DMS153 (cell line): ENCODE measurements around the gene SERINC1.
"Not testable (repeated sequence)": the region's sequence is repeated elsewhere in the genome, so short reads cannot be mapped to it uniquely, and the experiment has no call there.

Experiments used
- DNase-seq: peaks from one replicate; lab custom pipeline; 2025; lab: John Stamatoyannopoulos, UW

SERINC1 gene

DNA sequence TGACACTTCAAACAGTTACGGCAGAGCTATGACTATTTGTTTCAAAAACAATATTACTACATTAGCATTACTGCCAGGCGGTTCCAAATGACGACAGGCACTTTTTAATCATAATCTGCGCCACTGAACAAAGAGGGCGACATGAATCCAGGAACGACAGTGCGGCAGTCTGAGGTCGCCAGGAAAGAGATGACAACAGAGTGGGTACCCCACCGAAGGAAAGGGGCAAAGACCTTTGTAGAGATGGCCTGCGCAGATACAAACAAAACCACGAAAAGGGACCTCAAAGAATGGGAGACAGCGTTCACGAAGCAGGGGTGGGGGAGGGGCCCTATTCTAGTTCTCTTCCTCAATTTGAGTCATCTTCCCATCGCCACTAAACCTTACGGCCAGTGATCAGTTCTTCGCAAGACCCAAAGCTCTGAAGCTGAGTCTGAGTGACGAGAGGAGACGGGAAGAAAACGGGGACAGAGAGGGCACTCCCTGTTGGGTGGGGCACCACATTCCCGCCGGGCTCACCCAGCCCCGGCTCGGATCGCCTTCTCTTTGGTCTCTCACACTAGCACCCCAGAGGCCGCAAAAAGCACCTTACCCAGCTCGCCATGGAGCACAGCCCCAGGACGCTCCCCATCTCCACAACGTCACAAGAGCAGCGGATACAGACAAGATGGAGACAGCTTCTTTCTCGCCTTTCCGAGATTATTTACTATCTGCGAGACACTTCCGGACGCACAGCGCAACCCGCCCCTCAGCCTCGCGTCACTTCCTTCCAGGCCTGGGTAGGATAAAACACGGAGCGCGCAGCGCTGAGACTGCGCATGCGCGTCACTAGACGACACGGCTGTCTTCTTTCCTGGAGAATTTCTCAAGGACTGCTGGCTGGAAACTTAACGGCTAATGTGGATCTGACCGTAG, at the start of gene SERINC1:
Gene SERINC1 (minus strand): TSS at position 701 of the 915 bp plus-strand sequence. CDS start 70 bp downstream, at position 631.
- DNase-seq = peak; percentile 82

DNA sequence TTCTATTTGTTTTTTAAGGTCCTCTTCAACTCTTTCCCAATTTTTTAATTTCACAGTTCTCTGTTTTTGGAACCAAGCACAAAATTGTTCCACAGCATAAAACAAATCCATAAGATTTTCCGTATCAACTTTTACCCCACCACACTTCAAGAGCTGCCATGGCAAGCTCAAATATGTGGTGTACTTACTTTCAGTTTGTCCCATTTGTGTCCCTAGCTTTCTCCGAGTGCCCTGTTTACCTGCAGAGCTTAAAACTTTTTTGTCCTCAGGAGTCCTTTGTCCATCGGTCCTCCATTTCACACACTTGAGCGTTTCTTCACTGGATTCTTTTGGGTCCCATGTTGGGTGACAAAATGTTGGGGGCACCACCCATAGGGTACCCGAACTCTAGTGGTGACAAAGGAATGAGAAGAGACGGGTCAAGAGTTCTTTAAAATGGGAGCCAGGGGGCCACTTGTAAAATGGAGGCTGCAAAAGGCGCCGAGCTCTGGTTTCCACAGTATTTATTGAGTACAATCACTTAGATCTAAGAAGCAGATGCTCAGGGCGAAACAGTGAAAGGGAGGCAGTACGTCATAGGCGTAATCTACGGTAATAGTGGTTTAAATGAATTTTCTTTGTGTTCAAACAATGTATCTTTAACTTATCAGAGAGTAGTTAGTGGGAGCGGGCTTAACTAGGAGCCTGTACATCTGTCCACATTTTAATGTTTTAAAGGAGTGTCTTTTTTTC, 39.8 kb upstream of the SERINC1 start:
- no peak for DNase-seq

DNA sequence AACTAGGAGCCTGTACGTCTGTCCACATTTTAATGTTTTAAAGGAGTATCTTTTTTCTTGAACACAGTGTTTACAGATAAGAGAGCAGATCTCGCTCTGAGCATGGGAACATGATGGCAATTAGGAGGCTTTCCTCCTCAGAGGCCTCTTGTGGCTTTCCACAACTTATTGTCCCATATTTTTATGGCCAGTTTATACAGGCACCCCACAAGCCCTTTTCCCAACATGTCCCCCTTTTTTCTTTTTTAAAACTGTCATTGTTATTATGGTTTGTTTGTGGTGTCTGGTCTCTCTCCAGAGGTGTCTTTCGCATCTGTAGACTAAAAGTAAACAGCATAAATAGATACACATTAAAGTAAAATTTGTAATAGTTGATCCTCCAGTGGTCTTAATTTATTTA, 33.6 kb upstream of the SERINC1 start:
- not testable (repeated sequence) for DNase-seq

DNA sequence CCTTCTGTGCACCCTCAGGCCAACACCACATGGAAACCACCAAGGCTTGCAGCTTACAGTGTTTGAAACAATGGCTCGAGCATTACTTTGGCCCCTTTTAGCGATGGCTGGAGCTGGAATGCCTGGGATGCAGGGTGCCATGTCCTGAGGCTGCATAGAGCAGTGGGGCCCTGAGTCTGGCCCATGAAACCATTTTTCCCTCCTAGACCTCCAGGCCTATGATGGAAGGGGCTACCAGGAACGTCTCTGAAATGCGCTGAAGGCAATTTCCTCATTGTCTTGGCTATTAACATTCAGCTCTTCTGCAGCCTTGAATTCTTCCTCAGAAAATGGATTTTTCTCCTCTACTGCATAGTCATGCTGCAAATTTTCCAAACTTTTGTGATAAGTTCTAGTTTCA, 29.9 kb upstream of the SERINC1 start:
- no peak for DNase-seq

DNA sequence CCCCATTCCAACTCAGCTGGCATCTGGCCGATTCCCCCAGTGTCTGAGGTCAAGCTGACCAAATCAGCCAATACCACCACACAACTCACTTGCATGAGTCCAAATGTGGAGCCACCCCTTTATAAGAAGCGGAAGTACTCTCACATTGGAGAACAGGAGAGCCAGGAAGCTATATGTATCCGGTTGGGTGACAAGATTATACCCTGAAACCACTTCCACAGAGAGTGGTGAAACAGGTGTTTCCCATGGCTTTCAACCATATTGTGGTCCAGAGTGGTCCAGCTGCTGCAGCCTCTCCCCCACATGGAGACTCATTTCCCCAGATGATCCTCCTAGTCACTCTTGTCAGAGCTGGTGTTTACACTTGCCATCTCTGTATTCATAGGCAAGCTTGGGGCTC, 24.0 kb upstream of the SERINC1 start:
- no peak for DNase-seq

DNA sequence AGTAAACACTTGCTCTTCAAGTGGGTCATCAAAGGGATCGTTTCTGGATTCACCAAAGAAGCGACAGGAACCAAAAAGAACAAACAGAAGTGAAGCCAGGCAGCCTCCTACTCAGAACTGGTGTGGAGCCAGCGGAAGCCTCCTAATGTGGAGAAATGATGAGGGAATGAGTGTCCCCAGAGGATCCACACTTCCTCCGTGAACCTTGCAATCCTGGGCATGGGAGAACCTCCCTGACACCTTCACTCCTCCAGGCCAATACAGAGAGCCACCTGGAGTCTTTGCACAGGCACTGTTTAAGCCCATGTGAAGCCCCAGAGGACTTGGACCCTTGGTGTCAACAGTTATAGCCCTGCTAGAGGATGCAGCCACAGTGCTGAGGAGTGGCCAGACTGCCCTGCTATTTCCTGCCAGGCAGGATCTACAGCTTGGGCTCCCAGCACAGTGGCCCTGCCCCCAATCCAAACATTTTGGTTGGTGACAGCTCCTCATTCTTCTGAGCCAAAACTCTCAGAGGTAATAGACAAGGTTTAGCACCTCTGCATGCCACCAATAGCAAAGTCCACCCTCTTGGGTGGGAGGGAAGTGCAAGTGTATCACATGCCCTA, 23.2 kb upstream of the SERINC1 start:
- DNase-seq = peak; percentile 2

DNA sequence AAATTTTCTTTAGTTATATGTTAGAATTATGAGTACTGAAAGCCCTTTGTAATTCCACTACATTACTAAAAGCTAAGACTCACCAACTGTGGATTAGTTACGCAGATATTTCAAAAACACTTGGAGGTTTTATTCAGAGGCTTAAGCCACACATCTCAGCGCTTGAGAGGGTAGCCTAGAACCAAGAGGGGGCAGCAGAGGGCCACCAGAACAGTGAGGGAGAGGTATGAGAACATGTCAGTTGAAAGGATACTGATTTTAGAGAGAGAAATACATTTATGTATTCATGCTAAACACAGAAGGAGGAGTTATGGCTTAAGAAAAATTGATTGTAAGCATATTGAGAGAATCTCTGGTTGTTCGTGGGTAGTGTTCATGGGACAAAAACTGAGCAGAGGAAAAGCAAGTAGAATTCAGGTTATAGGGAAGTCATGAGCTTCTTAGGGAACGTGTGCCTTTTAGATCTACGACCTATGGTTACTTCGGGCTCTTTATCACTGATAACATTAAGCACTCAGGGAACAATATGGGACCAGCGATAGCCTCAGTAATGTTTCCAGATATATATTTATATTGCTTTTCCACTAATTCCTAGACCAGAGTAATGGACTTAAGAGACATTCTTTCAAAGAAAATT, 20.4 kb upstream of the SERINC1 start:
- peak; percentile 58 for DNase-seq

DNA sequence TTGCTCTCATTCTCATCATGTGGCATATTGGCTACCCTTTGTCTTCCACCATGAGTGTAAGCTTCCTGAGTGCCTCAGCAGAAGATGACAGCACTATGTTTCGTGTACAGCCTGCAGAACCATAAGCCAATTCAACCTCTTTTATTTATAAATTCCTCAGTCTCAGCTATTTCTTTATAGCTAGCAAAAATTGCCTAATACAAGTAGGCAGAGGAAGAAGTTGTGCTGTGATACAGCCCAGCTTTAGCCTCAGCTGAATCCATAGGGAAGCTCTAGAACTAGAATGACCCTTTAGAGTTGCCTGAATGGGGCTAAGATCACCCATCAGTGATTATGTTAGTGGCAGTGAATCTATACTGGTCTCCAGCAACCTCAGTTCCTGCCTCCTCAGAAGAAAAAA, 19.0 kb upstream of the SERINC1 start:
- no peak for DNase-seq

DNA sequence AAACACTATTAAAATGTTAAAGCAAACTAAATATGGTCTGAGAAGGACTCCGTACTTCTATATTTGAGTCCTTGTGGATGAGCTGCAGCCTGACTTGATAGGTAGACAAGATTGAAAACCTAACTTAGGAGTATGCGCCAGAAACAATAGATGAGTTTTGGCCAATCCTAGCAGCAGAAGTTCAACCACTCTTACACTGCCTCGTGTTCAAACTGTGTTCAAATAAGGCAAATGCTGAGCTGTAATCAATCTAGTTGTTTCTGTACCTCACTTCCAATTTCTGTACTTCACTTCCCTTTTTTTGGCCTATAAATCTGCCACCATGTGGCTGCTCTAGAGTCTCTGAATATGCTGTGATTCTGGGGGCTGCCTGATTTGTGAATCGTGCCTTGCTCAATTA, 13.2 kb upstream of the SERINC1 start:
- no peak for DNase-seq

DNA sequence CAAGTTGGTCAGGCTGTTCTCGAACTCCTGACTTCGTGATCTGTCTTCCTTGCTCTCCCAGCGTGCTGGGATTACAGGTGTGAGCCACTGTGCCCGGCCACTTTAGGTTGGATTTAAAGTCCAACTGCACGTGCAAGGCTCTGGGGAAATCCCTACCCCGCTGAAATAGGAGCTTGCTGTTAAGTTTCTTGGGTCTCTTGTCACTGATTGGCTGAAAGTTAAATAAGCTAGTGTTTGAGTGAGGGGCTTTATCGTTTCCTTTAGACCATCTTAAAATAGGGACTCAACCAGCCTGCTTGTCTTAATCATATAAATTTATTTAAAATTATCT, 11.1 kb upstream of the SERINC1 start:
- DNase-seq = no peak

DNA sequence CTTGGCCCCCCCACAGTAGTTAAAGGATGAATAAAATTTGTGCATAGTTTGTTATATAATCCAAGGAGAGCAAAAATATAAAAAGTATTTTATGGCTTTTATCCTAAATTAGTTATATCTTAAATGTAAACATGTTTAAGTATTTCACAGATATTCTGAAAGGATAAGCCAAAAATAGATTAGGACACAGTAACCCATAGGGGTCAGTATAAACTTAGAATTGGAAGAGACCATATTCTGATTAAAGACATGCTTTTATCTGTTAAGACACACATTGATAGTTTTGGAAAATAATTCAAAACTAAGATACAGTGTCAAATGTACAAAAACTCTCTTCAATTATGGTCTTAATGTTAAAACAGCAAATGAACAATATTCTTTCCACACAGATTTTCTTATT, 4.5 kb upstream of the SERINC1 start:
- DNase-seq = no peak

DNA sequence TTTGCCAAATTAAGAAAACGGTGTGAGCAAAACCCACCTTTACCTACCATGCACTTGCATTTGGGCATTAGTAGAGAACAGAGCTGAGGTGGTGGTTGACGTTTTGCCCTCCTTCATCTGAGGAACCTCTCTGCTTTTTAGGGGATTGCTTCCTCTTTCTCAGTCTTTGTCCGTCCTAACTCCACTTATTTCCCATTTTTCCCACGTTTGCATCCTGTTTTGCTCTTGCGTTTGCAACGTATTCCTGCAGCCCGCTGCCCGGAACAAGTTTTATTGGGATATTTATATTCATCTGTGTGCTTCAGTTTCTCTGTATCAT, 374 bp upstream of the SERINC1 start:
- DNase-seq = no peak

DNA sequence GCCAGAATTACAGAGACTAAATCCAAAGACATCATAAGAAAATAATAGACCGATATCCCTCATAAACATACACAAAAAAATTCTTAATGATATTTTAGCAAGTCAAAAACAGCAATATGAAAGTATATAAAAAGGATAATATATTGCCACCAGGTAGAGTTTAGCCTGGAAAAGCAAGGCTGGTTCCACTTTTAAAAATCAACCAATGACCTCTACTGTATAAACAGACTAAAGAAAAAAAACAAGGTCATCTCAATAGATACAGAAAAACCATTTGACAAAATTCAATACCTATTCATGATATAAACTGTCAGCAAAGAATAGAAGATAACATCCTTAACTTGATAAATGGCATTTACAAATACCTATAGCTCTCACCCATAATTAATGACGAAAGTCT, 9.7 kb downstream of the SERINC1 start:
- no peak for DNase-seq

DNA sequence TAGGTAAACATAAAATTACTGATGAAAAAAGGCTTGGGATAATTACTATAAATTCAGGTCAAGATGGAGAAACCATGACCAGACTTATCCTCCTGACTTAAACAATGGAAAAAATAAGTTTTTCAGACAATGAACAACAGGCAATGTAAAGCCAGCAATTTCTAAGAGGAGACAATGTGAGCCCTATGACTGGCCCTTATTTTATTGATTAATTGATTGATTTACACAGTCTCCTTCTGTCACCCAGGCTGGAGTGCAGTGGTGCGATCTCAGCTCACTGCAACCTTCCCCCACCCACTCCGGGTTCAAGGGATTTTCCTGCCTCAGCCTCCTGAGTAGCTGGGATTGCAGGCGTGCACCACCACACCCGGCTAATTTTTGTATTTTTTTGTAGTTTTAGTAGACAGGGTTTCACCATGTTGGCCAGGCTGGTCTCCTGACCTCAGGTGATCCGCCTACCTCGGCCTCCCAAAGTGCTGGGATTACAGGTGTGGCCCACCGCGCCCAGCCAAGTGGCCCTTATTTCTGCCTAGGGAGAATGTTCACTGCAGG, 11.7 kb downstream of the SERINC1 start:
- DNase-seq = not testable (repeated sequence)

DNA sequence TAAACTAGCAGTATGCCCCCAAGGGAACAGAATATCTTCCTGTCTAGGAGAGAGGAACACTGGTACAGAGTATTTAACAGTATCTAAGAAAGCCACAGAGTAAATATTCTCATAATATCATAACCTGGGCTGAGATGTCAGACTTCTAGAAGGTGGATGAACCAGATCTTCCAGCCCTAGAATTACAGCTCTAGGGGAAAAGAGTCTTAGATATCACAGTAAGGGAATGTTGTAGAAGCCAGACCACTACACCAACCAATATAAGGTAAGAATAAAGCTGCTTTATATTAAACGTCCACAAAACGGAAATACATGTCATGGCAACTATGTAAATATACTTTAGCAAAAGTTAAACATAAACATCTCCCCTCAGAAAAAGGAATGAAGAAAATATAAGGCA, 12.4 kb downstream of the SERINC1 start:
- no peak for DNase-seq

DNA sequence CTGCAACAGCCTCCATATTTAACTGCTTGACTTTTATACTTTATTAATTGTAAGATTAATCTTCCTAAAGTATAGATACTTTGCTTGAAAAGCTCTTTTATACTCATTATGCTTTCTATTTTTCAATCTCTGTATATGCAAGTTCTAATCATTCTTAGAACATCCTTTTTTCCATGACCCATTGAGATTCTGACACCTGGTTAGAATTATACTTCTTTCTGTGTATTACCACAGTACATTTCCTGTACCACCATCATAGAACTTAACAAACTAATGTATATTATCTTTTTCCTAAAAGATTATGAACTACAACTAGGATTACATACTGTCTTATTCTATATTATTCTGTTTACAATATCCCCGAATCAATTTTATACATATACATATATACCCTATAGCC, 13.5 kb downstream of the SERINC1 start:
- DNase-seq = no peak

DNA sequence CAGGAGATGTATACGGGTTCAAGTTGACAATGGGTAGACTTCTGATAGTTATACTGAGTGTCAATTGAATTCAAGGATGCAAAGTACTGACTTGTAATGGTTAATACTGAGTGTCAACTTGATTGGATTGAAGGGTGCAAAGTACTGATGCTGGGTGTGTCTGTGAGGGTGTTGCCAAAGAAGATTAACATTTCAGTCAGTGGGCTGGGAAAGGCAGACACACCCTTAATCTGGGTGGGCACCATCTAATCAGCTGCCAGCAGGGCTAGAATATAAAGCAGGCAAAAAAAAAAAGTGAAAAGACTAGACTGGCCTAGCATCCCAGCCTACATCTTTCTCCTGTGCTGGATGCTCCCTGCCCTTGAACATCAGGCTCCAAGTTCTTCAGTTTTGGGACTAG, 16.5 kb downstream of the SERINC1 start:
- DNase-seq = not testable (repeated sequence)

DNA sequence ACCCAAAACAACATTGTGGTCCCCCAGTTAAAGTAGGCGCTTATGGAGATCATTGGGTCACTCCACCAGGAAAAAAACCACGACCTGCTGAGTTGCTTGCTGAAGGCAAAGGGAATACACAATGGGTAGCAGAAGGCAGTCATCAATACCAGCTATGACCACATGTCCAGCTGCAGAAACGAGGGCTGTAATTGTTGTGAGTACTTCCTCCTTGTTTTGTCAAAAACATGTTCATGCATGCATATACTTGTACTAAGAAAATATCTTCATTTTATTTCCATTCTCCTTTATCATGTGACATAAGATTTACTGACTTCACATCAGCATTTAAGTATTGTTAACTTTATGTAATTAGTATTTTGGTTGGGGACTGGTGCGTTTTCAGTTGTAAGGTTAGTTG, 16.9 kb downstream of the SERINC1 start:
- DNase-seq = no peak

DNA sequence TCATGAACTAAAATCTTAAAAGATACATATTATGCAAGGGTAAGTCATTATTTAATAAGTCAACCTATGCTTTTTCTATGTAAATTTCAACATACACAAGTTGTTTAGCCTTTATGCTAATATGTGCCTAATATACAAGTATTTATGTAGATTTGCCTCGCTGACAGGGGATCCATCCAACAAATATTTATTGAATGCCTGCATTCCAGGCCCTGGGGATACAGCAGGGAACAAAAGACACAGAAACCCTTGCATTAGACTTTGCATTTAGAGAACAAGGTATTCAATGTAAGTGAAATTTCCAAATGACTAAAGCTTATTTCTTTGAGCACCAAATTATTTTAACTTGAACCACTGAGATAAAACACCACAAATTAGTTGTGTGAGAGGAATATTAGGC, 19.1 kb downstream of the SERINC1 start:
- no peak for DNase-seq

DNA sequence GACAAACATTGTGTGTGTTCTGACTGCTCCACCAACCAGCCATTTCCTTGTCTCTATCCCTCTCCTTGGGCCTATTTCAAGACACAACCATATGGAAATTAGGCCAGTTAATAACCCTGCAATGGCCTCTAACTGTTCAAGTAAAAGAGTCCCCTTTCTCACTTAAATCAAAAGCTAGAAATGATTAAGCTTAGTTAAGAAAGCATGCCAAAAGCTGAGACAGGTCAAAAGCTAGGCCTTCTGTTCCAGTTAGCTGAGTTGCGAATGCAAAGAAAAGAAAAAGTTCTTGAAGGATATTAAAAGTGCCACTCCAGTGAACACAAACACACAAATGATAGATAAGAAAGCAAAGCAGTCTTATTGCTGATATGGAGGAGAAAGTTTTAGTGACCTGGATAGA, 22.5 kb downstream of the SERINC1 start:
- DNase-seq = no peak

DNA sequence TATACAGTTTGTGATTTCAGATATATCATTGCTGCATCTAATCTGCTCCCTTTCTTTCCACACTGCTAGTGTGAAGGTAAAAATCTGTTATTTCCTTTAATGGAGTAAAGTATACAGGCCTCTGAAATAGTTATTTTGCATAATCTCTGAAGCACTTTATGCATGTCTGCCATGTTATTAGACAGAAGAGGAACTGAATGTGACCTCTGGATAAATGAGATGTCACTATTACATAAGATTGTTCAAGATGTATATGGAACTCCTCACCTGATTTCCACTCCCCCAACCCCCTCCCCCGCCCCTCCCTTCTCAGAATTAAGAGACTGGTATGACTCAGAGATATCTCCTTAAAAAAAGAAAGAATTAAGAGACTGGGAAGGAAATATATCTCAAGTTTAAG, 26.3 kb downstream of the SERINC1 start:
- DNase-seq = no peak

DNA sequence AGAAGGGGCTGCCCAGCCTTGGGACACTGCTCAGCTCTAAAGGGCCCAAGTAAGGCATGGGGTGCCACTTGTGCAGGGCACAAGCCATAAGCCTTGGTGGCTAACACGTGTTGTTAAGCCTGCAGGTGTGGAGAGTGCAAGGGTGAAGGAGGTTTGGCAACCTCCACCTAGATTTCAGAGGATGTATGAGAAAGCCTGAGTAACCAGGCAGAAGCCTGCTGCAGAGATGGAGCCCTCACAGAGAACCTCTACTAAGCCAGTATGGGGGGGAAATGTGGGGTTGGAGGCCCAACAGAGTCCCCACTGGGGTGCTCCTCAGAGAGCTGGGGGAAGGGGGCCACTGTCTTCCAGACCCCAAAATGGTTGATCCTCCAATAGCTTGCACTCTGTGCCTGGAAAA, 32.6 kb downstream of the SERINC1 start:
- DNase-seq = no peak
